SJCRH30 (cell line): Measurements from ENCODE around the gene SLC5A9. TPM values are rescaled to one million over a fixed set of nuclear protein-coding genes. Genes with fewer than 3 reads are reported as not detected.
"Not testable (repeated sequence)": the region's sequence is repeated elsewhere in the genome, so short reads cannot be mapped to it uniquely, and the experiment has no call there.

Source experiments
- DNase-seq, 2 experiments: peaks; one replicate each; pipeline ENCODE4 v3.0.0-alpha.2; 2015 to 2020
- H3K27ac ChIP-seq: fragments of 250-450 bp; sonication (Bioruptor Pico); 2 replicates; pipeline ENCODE4 v1.5.1; 2020; ENCODE audit warnings: mild to moderate bottlenecking, moderate library complexity
- H3K27me3 ChIP-seq: fragments of 250-450 bp; sonication (Bioruptor Pico); 2 replicates; pipeline ENCODE4 v1.5.1; 2020; ENCODE audit warnings: mild to moderate bottlenecking, moderate library complexity
- H3K36me3 ChIP-seq: fragments of 250-450 bp; sonication (Bioruptor Pico); 2 replicates; pipeline ENCODE4 v1.5.1; 2020; ENCODE audit warnings: mild to moderate bottlenecking, moderate library complexity
- H3K4me1 ChIP-seq: fragments of 250-450 bp; sonication (Bioruptor Pico); 2 replicates; pipeline ENCODE4 v1.5.1; 2020; ENCODE audit warnings: mild to moderate bottlenecking, moderate library complexity
- H3K4me3 ChIP-seq: fragments of 250-450 bp; sonication (Bioruptor Pico); 2 replicates; pipeline ENCODE4 v1.5.1; 2020; ENCODE audit warnings: mild to moderate bottlenecking, moderate library complexity
- H3K9me3 ChIP-seq: fragments of 250-450 bp; sonication (Bioruptor Pico); replicated peaks from 2 replicates; pipeline ENCODE4 v1.5.1; 2020; ENCODE audit warnings: mild to moderate bottlenecking, moderate library complexity
- total RNA-seq: library from RNA; depleted of rRNA; stranded (reverse); fragments of >200 nt; shearing (Covaris generic); gene quantifications from 2 replicates; pipeline ENCODE4 v1.2.3, GENCODE V29; 2014

Gene SLC5A9
- total RNA-seq, 1 experiment from 2014 or later = not detected

DNA sequence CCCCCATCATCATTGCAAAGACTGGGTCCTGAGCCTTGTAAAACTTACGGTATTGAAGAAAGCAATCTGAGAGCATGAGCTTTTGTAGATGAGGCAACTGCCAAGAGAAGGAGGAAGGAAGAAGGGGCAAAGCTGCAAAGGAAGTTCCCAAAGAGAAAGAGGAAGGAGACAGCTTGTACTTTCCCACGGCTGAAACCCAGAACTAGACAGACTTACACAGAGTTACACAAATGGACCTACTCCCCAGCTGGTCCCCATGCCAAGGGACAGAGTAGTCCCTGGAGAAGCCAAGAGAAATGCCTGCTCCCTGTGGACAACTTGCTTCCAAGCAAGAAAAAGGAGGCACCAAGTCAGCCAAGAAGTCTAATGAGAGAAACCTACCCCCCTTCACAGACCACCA, 22.6 kb downstream of the SLC5A9 start:
- no peak for DNase-seq
- Histone ChIP-seq H3K9me3 (no peaks in the 10 kb centered on the region), H3K27ac (no peak overlapping the region), H3K27me3 (no peaks in the 10 kb centered on the region; the same call in 1 of the 2 replicates), H3K4me3 (no peak overlapping the region), H3K4me1 (no peaks in the 10 kb centered on the region), H3K36me3 (no peaks in the 10 kb centered on the region)

DNA sequence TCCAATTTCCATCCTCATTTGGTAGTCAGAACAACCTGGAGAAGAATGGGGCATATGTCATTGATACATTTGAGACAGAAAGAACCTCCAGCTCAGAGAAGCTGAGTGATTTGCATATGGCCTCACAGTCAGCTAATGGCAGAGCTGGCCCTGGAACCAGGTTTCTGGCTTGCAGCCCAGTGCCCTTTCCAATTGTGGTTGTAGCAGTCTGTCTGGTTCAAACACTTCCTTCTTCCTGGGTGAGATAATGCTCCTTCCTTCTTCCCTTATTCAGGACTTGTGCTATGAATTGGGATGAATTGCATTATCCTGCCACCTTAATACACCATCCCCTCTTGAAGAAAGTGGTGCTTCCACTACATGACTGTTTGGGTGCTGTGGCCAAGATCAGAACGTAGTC, 24.2 kb downstream of the SLC5A9 start:
- Histone ChIP-seq H3K27me3 (no peaks in the 10 kb centered on the region; the same call in 1 of the 2 replicates), H3K36me3 (no peaks in the 10 kb centered on the region), H3K9me3 (no peaks in the 10 kb centered on the region), H3K4me1 (no peaks in the 10 kb centered on the region), H3K27ac (no peak overlapping the region), H3K4me3 (no peak overlapping the region)
- no peak for DNase-seq

DNA sequence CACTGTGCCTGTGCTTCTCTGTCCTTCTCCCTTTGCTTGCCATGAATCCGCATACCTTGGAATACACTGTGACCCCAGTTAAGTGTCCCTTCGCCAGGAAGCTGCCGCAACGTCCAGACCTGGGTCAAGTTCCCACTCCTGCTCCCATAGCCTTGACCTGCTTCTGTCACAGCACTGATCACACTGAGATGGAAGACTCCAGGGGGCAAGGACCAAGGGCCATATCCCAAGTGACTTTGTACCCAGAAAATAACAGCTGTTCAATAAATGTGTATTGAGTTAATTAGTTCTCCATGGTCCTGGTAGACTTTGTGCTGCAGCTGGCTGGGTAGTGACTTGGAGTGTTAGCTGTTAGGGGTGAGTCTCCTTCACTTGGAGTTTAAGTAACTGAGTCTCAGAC, 25.8 kb downstream of the SLC5A9 start:
- no peak for DNase-seq
- Histone ChIP-seq H3K27ac (no peak overlapping the region), H3K36me3 (no peaks in the 10 kb centered on the region), H3K9me3 (no peaks in the 10 kb centered on the region), H3K27me3 (no peaks in the 10 kb centered on the region; the same call in 1 of the 2 replicates), H3K4me3 (no peak overlapping the region), H3K4me1 (no peaks in the 10 kb centered on the region)

DNA sequence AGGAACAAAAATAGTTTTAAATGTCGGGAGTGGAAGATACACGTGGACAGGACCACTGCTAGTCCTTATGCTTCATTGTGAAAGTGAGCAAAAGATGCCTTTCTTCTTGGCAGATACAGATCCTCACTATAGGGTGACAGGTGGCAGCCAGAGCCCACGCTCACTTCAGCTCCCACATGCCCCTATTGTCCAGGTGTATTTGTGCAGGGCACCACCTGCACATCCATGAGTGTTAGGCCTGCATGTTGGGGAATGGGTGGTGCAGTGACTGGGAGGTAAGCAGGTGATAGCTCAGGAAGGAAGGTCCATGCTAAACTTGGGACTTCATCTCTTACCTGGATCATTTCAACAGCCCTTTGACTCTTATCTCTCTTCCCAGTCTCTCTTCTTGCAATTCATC, 27.4 kb downstream of the SLC5A9 start:
- no peaks in the 10 kb centered on the region; the same call in 1 of the 2 replicates for H3K27me3 ChIP-seq
- H3K4me1 ChIP-seq = no peaks in the 10 kb centered on the region
- H3K4me3 ChIP-seq = no peak overlapping the region
- H3K36me3 ChIP-seq = no peaks in the 10 kb centered on the region
- no peak overlapping the region for H3K27ac ChIP-seq
- no peaks in the 10 kb centered on the region for H3K9me3 ChIP-seq
- no peak for DNase-seq

DNA sequence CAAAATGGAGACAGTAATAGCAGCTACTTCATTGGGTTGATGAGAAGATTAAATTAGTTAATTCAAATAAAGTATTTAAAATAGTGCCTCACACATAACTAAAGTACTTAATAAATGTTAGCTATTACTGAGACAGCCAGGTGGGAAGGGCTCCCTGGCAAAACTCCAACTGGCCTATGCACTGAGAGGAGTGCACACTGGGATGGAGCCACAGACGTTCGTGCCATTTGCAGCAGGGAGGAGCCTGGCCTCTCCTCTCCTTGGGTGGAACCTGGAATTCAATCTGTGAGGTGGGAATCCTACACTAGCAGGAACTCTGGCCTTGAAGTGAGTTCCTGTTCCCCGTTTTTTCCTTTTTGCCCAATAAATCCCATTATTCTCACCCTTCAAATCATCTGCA, 28.1 kb downstream of the SLC5A9 start:
- DNase-seq = no peak
- Histone ChIP-seq H3K9me3 (no peaks in the 10 kb centered on the region), H3K4me1 (no peaks in the 10 kb centered on the region), H3K27me3 (no peaks in the 10 kb centered on the region; the same call in 1 of the 2 replicates), H3K36me3 (no peaks in the 10 kb centered on the region), H3K27ac (no peak overlapping the region), H3K4me3 (no peak overlapping the region)

DNA sequence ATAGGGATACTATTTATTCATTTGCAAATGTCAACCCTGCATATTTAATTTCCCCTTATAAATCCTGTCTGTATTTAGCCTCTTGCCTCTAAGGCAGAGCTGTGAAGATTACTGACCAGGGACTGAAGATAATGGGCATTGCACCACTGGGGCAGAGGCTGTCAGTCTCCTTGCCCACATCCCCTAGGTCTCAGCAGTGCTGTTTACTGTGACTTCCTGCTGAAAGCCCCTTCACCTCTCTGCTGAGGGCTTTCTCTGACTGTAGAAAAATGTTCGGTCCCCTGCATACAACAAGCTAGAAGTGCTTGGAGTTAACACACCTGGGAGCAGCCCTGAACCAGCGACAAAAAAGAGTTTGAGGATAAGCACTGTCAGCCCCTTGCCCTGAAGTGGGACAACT, 28.8 kb downstream of the SLC5A9 start:
- Histone ChIP-seq H3K4me3 (no peak overlapping the region), H3K9me3 (no peaks in the 10 kb centered on the region), H3K36me3 (no peaks in the 10 kb centered on the region), H3K4me1 (no peaks in the 10 kb centered on the region), H3K27me3 (no peaks in the 10 kb centered on the region; the same call in 1 of the 2 replicates), H3K27ac (no peak overlapping the region)
- no peak for DNase-seq

DNA sequence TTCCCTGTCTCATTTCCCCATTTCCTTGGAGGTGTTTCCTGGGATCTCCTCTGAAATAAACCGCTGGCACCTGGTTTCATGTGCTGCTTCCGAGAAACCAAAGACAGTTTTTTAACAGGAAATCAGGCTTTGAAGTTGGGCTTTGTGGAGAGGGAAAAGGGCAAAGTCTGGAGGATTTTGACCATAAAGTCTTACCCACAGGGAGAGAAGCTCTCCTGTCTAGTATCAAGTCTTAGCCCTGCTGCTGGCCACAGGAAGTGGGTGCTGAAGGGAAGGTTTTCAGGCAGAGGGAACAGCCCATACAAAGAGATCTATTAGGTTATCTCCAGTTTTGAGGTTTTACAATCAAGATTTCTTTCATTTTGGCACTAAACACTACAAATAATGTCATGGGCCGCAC, 29.3 kb downstream of the SLC5A9 start:
- H3K27me3 ChIP-seq = no peaks in the 10 kb centered on the region; the same call in 1 of the 2 replicates
- H3K4me1 ChIP-seq = no peaks in the 10 kb centered on the region
- DNase-seq = no peak
- H3K9me3 ChIP-seq = no peaks in the 10 kb centered on the region
- no peak overlapping the region for H3K4me3 ChIP-seq
- H3K36me3 ChIP-seq = no peaks in the 10 kb centered on the region
- H3K27ac ChIP-seq = no peak overlapping the region

DNA sequence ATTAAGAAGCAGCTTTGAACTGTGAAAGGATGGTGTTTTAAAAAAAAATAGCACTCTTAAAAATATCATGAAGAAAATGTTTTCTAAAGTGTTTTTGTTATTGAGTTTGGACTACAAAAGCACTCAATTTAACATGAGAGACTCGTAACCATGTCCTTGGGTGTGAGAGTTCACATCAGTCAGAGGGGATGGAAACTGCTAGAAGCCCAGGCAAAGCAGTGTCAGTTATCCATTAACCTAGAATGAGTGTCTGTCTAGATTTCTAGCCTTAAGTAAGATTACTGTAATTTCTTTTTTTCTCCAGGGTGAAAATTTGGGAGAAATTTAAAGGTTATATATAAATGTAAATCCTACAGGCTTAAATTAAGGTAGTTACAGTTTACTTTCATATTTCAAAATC, 31.7 kb downstream of the SLC5A9 start:
- Histone ChIP-seq H3K9me3 (no peaks in the 10 kb centered on the region), H3K27me3 (no peaks in the 10 kb centered on the region; the same call in 1 of the 2 replicates), H3K27ac (no peak overlapping the region), H3K36me3 (no peaks in the 10 kb centered on the region), H3K4me3 (no peak overlapping the region), H3K4me1 (no peaks in the 10 kb centered on the region)
- DNase-seq = no peak

DNA sequence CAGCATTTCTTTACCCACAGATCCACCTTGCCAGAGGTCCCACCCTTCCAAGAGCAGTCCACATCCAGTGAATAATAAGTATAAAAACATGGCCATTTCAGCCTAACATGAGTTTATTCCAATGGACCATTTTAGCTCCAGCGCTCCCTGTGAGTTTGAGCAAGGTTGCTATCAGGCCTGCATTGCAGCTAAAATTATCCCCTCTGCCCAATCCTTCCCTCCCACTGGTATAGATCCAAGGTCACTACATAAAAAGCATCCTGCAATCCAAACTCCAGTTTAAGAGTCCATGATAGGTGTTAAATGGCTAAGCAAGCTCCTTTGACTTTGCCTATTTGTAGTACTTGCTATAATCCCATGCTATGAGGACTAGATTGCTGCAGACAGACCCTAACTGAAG, 35.6 kb downstream of the SLC5A9 start:
- H3K4me1 ChIP-seq = no peaks in the 10 kb centered on the region
- no peak overlapping the region for H3K4me3 ChIP-seq
- H3K36me3 ChIP-seq = no peaks in the 10 kb centered on the region
- no peak for DNase-seq
- H3K27me3 ChIP-seq = no peaks in the 10 kb centered on the region
- H3K9me3 ChIP-seq = no peaks in the 10 kb centered on the region
- H3K27ac ChIP-seq = no peak overlapping the region

DNA sequence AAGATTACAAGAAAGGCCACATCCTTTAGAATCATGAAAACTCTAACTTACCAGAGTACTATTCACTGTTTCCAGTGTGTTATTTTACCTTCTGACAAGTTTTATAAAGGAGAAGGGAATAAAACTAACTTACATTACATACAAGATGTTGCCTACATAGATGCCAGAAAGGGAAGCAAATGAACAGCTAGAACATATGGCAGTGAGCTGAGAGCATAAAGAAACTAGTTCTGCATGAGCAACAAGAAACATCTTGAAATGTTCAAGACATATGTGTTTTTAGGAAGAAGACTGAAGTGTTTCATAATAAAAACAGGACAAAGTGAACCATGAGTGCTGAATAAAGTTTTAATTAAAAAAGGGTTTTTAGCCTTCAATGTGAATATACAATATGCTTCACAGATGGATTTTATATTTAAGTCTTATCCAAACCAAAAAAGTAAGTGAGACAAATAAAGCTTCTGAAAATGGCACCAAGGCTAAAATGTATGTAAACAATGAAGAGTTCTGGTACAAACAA, 39.4 kb downstream of the SLC5A9 start:
- Histone ChIP-seq H3K4me1 (no peaks in the 10 kb centered on the region), H3K27me3 (no peaks in the 10 kb centered on the region), H3K4me3 (no peak overlapping the region), H3K27ac (no peak overlapping the region), H3K9me3 (no peaks in the 10 kb centered on the region), H3K36me3 (no peaks in the 10 kb centered on the region)
- no peak for DNase-seq

DNA sequence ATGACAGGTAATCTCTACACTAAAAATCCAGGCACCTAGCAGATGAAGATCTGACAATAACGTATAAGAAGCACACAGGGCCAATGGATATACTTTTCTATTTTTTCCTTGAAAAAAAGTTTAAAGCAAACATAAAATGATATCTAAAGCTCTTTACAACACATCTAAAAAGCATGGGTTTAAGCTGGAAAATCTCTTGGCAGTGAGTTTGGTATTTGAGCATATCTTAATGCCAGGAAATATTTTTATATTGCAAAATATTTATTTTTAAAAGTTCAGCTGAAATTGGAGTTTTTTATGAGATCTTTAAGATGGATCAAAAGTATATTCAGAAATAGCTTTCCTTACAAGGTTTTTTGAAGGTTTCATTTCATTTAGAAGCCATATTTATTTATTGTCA, 40.5 kb downstream of the SLC5A9 start:
- Histone ChIP-seq H3K9me3 (no peaks in the 10 kb centered on the region), H3K27ac (no peak overlapping the region), H3K4me1 (no peaks in the 10 kb centered on the region), H3K4me3 (no peak overlapping the region), H3K27me3 (no peaks in the 10 kb centered on the region), H3K36me3 (no peaks in the 10 kb centered on the region)
- no peak for DNase-seq

DNA sequence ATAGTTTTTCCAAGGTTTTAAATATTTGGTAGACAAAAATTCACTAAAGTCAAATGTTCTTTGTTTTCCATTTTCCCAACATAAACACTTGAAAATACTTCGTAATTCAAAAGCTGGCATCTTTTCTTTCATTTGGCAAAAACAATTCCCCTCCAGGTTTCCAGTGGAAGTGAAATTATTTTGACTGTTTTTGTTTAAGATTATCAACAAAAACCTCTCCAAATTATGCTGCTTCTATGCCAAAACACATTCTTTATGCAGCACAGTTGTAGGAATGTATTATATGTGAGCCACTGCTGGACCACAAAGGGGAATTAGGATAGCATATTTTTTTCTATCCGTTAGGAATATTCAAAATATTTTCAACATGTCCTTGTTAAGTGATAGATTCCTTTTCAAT, 44.1 kb downstream of the SLC5A9 start:
- H3K4me3 ChIP-seq = no peak overlapping the region
- no peak for DNase-seq
- H3K27me3 ChIP-seq = 0 out of 2 replicates have a peak, but pooled peaks cover 3% of the 10 kb centered on the region
- no peaks in the 10 kb centered on the region for H3K36me3 ChIP-seq
- no peaks in the 10 kb centered on the region for H3K9me3 ChIP-seq
- no peaks in the 10 kb centered on the region for H3K4me1 ChIP-seq
- no peak overlapping the region for H3K27ac ChIP-seq

DNA sequence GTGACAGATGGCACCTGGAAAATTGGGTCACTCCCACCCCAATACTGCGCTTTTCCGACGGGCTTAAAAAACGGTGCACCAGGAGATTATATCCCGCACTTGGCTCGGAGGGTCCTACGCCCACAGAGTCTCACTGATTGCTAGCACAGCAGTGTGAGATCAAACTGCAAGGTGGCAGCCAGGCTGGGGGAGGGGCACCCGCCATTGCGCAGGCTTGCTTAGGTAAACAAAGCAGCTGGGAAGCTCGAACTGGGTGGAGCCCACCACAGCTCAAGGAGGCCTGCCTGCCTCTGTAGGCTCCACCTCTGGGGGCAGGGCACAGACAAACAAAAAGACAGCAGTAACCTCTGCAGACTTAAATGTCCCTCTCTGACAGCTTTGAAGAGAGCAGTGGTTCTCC, 54.9 kb downstream of the SLC5A9 start:
- not testable (repeated sequence) for H3K27ac ChIP-seq, H3K4me1 ChIP-seq, H3K9me3 ChIP-seq, H3K4me3 ChIP-seq, H3K27me3 ChIP-seq, H3K36me3 ChIP-seq, DNase-seq

DNA sequence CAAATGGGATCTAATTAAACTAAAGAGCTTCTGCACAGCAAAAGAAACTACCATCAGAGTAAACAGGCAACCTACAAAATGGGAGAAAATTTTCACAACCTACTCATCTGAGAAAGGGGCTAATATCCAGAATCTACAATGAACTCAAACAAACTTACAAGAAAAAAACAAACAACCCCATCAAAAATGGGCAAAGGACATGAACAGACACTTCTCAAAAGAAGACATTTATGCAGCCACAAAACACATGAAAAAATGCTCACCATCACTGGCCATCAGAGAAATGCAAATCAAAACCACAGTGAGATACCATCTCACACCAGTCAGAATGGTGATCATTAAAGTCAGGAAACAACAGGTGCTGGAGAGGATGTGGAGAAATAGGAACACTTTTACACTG, 59.8 kb downstream of the SLC5A9 start:
- H3K9me3 ChIP-seq, H3K4me1 ChIP-seq, H3K27me3 ChIP-seq, H3K27ac ChIP-seq, DNase-seq, H3K4me3 ChIP-seq, H3K36me3 ChIP-seq: not testable (repeated sequence)

DNA sequence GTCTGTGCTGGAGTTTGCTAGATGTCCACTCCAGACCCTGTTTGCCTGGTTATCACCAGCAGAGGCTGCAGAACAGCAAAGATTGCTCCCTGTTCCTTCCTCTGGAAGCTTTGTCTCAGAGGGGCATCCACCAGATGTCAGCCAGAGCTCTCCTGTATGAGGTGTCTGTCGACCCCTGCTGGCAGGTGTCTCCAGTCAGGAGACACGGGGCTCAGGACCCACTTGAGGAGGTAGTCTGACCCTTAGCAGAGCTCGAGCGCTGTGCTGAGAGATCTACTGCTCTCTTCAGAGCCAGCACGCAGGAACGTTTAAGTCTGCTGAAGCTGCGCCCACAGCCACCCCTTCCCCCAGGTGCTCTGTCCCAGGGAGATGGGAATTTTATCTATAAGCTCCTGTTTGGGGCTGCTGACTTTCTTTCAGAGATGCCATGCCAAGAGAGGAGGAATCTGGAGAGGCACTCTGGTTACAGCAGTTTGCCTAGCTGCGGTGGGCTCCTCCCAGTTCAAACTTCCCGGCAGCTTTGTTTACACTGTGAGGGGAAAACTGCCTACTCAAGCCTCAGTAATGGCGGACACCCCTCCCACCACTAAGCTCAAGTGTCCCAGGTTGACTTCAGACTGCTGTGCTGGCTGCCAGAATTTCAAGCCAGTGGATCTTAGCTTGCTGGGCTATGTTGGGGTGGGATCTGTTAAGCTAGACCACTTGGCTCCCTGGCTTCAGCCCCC, 62.3 kb downstream of the SLC5A9 start:
- H3K36me3 ChIP-seq, H3K27me3 ChIP-seq, H3K9me3 ChIP-seq, H3K27ac ChIP-seq, DNase-seq, H3K4me1 ChIP-seq, H3K4me3 ChIP-seq: not testable (repeated sequence)

DNA sequence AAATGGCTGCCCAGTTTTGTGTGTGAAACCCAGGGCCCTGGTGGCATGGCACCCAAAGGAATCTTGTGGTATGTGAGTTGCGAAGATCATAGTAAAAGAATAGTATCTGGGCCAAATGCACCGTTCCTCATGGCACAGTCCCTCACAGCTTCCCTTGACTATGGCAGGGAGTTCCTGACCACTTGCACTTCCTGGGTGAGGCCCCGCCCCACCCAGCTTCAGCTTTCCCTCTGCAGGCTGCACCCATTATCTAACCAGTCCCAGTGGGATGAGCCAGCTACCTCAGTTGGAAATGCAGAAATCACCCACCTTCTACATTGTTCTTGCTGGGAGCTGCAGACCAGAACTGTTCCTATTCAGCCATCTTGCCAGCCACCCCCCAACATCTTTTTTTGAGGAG, 63.0 kb downstream of the SLC5A9 start:
- Histone ChIP-seq H3K4me3 (no peak overlapping the region), H3K9me3 (no peaks in the 10 kb centered on the region), H3K27ac (no peak overlapping the region), H3K36me3 (no peaks in the 10 kb centered on the region), H3K27me3 (no peaks in the 10 kb centered on the region), H3K4me1 (no peaks in the 10 kb centered on the region)
- DNase-seq = no peak
